Type B pancreatic cell (in vitro differentiated cells): Measurements from ENCODE around the gene FITM2. TPM values are rescaled to one million over a fixed set of nuclear protein-coding genes. Genes with fewer than 3 reads are reported as not detected.
"Not testable (repeated sequence)": the region's sequence is repeated elsewhere in the genome, so short reads cannot be mapped to it uniquely, and the experiment has no call there.

ENCODE experiments used
- DNase-seq: peaks from one replicate; pipeline ENCODE4 v3.0.0; 2021; ENCODE audit warnings: mixed read lengths; ENCODE audit not compliant: unreplicated experiment; ENCODE audit errors: extremely low spot score
- H3K27ac Mint-ChIP-seq: 2 replicates; pipeline ENCODE4 v1.8.0; 2021; ENCODE audit warnings: mild to moderate bottlenecking, mixed read lengths
- H3K27me3 Mint-ChIP-seq: 2 replicates; pipeline ENCODE4 v1.8.0; 2021; ENCODE audit warnings: mixed read lengths
- H3K36me3 Mint-ChIP-seq: 2 replicates; pipeline ENCODE4 v1.8.0; 2021; ENCODE audit warnings: mixed read lengths
- H3K4me1 Mint-ChIP-seq: one replicate; pipeline ENCODE4 v1.8.0; 2021; ENCODE audit warnings: mixed read lengths; ENCODE audit not compliant: unreplicated experiment
- H3K4me3 Mint-ChIP-seq: 2 replicates; pipeline ENCODE4 v1.8.0; 2021; ENCODE audit warnings: mild to moderate bottlenecking, mixed read lengths
- H3K9me3 Mint-ChIP-seq: 2 replicates; pipeline ENCODE4 v1.8.0; 2021; ENCODE audit warnings: mixed read lengths
- total RNA-seq: library from RNA; stranded (reverse); gene quantifications from 2 replicates; pipeline ENCODE4 v1.2.1, GENCODE V29; 2021; ENCODE audit warnings: low replicate concordance
- TF ChIP-seq, protein P1 (sequence below): fragments of 200-600 bp; sonication (generic); conservative IDR thresholded peaks from 2 replicates; pipeline ENCODE4 v1.5.0; 2021; ENCODE audit warnings: antibody characterized with exemption, mild to moderate bottlenecking

FITM2 gene
- total RNA-seq, 1 donor from 2014 or later: 7.1 TPM

DNA sequence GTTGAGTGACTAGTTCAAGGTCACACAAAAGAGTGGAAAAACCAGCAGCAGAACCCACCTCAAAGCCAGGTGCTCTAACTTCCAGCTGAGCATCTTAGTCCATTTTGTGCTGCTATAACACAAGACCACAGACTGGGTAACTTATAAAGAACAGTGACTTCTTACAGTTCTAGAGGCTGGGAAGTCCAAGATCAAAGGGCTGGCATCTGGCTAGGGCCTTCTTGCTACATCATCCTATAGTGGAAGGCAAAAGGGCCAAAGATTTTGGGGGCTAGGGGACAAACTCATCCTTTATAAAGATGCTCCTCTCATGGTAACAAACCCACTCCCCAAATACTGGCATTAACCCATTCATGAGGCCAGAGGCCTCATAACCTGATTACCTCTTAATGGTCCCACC, 9.7 kb downstream of the FITM2 start:
- H3K36me3 Mint-ChIP-seq: peaks cover 4% of the 10 kb centered on the region
- H3K27me3 Mint-ChIP-seq: no peaks in the 10 kb centered on the region

DNA sequence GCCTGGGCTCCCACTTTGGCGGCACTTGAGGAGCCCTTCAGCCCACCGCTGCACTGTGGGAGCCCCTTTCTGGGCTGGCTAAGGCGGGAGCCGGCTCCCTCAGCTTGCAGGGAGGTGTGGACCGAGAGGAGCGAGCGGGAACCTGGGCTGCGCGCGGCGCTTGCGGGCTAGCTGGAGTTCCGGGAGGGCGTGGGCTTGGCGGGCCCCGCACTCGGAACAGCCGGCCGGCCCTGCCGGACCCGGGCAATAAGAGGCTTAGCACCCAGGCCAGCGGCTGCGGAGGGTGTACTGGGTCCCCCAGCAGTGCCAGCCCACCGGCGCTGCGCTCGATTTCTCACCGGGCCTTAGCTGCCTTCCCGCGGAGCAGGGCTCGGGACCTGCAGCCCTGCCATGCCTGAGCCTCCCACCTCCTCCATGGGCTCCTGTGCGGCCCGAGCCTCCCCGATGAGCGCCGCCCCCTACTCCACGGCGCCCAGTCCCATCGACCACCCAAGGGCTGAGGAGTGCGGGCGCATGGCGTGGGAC, 11.9 kb downstream of the FITM2 start:
- not testable (repeated sequence) for H3K4me3 Mint-ChIP-seq, H3K27ac Mint-ChIP-seq, H3K4me1 Mint-ChIP-seq, H3K9me3 Mint-ChIP-seq, H3K27me3 Mint-ChIP-seq, DNase-seq, H3K36me3 Mint-ChIP-seq

More for the DNA sequence above, 9.7 kb downstream of the FITM2 start:
- TF ChIP-seq, protein P1, sequence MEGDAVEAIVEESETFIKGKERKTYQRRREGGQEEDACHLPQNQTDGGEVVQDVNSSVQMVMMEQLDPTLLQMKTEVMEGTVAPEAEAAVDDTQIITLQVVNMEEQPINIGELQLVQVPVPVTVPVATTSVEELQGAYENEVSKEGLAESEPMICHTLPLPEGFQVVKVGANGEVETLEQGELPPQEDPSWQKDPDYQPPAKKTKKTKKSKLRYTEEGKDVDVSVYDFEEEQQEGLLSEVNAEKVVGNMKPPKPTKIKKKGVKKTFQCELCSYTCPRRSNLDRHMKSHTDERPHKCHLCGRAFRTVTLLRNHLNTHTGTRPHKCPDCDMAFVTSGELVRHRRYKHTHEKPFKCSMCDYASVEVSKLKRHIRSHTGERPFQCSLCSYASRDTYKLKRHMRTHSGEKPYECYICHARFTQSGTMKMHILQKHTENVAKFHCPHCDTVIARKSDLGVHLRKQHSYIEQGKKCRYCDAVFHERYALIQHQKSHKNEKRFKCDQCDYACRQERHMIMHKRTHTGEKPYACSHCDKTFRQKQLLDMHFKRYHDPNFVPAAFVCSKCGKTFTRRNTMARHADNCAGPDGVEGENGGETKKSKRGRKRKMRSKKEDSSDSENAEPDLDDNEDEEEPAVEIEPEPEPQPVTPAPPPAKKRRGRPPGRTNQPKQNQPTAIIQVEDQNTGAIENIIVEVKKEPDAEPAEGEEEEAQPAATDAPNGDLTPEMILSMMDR: no peak
- no peak for DNase-seq
- H3K4me1 Mint-ChIP-seq: no peaks in the 10 kb centered on the region
- H3K27ac Mint-ChIP-seq: no peak overlapping the region
- H3K4me3 Mint-ChIP-seq: no peak overlapping the region
- no peaks in the 10 kb centered on the region for H3K9me3 Mint-ChIP-seq

DNA sequence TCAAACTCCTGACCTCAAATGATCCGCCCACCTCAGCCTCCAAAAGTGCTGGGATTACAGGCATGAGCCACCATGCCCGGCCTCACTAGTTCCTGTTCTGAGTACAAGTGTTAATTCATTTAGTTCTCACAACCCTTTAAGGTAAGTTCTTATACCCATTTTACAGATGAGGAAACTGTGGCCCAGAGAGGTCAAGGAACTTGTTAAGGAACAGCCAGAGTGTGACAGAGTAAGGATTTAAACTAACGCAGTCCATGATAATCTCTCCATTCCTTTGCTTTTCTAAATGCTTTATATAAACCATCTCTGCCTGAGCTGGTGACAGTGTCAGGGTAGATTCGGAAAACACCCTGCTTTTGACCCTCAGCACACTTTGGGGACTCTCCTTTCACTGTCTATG, 13.3 kb downstream of the FITM2 start:
- TF ChIP-seq, protein P1: no peak
- Mint-ChIP-seq H3K9me3 (no peaks in the 10 kb centered on the region), H3K4me3 (no peak overlapping the region), H3K36me3 (peaks cover 4% of the 10 kb centered on the region), H3K27me3 (no peaks in the 10 kb centered on the region), H3K27ac (no peak overlapping the region), H3K4me1 (no peaks in the 10 kb centered on the region)
- no peak for DNase-seq

DNA sequence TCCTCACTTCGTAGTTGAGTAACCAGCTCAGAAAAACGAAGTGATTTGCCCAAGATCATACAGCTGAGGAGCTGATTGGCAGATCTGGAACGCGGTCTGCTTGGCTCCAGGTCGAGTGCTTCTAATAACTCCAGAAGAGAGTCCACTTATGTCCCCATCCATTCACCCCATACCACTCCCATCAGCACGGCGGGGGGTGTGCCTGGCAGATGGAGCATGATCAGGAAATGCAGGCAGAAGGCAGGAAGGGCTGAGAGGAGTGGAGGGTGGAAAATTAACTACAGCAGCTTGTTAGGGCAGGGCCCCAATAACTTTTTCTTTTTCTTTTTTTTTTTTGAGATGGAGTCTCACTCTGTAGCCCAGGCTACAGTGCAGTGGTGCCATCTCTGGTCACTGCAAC, 15.0 kb downstream of the FITM2 start:
- H3K36me3 Mint-ChIP-seq: peaks cover 4% of the 10 kb centered on the region
- H3K27me3 Mint-ChIP-seq: no peaks in the 10 kb centered on the region
- no peak for DNase-seq
- no peaks in the 10 kb centered on the region for H3K9me3 Mint-ChIP-seq
- H3K4me1 Mint-ChIP-seq: no peaks in the 10 kb centered on the region
- H3K27ac Mint-ChIP-seq: no peak overlapping the region
- no peak overlapping the region for H3K4me3 Mint-ChIP-seq
- TF ChIP-seq, protein P1: no peak

DNA sequence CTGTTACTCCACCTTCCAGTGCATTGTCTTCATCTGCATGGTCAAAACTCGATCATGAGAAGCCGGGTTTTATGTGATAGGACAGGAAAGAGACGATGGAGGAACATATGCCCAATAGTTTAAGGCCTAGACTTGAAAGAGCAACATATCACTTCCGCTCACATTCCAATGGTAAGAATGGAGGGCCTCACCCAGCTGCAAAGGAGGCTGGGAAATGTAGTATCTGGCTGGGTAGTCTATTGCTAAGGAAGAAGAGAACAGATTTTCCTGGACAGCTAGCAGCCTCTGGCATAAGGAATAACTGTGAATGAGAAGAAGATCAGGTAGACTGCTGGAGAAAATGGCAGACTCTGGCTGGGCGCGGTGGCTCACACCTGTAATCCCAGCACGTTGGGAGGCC, 19.2 kb downstream of the FITM2 start:
- TF ChIP-seq, protein P1: no peak
- H3K9me3 Mint-ChIP-seq: no peaks in the 10 kb centered on the region
- H3K36me3 Mint-ChIP-seq: no peaks in the 10 kb centered on the region
- no peaks in the 10 kb centered on the region for H3K27me3 Mint-ChIP-seq
- no peak overlapping the region for H3K27ac Mint-ChIP-seq
- no peak overlapping the region for H3K4me3 Mint-ChIP-seq
- no peaks in the 10 kb centered on the region for H3K4me1 Mint-ChIP-seq
- DNase-seq: no peak

DNA sequence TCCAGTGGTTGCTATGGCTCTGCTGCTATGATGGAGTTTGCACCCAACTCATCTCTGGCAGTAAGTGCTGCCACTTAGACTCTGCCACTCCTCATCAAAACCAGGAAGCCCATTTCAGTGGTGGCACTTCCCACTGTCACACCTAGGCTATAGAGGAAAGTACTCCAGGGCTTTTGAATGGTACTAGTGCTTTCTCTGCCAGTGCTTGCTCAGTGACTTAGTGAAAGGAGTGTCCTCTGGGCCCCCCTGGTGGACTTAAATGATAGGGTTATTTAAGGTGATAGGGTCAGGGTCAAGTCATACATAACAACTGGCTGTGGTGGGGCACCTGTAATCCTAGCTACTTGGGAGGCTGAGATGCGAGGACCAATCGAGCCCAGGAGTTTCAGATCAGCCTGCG, 22.8 kb downstream of the FITM2 start:
- Mint-ChIP-seq H3K4me1 (no peaks in the 10 kb centered on the region), H3K27me3 (no peaks in the 10 kb centered on the region), H3K27ac (no peak overlapping the region), H3K9me3 (no peaks in the 10 kb centered on the region), H3K4me3 (no peak overlapping the region), H3K36me3 (no peaks in the 10 kb centered on the region)
- no peak for DNase-seq
- TF ChIP-seq, protein P1: no peak
